Chondrocyte (in vitro differentiated cells): Measurements from ENCODE around the gene SULF2. TPM values are rescaled to one million over a fixed set of nuclear protein-coding genes. Genes with fewer than 3 reads are reported as not detected.
A peak's percentile ranks its signal among the peaks of the same experiment; 100 is the strongest.
"Not testable (repeated sequence)": the region's sequence is repeated elsewhere in the genome, so short reads cannot be mapped to it uniquely, and the experiment has no call there.

Experiments
- DNase-seq: peaks from one replicate; pipeline ENCODE4 v3.0.0; 2021; ENCODE audit warnings: mixed read lengths, low spot score
- H3K27ac Mint-ChIP-seq: one replicate; pipeline ENCODE4 v1.8.0; 2021; ENCODE audit warnings: mild to moderate bottlenecking, moderate library complexity, mixed read lengths; ENCODE audit not compliant: unreplicated experiment
- H3K27me3 Mint-ChIP-seq: 2 replicates; pipeline ENCODE4 v1.8.0; 2021; ENCODE audit warnings: low read depth, mixed read lengths
- H3K36me3 Mint-ChIP-seq: 2 replicates; pipeline ENCODE4 v1.8.0; 2021; ENCODE audit warnings: low read depth, mixed read lengths
- H3K4me1 Mint-ChIP-seq: 2 replicates; pipeline ENCODE4 v1.8.0; 2021; ENCODE audit warnings: low read depth, mild to moderate bottlenecking, mixed read lengths
- H3K4me3 Mint-ChIP-seq: one replicate; pipeline ENCODE4 v1.8.0; 2021; ENCODE audit warnings: mild to moderate bottlenecking, moderate library complexity, mixed read lengths; ENCODE audit not compliant: unreplicated experiment
- H3K9me3 Mint-ChIP-seq: 2 replicates; pipeline ENCODE4 v1.8.0; 2021; ENCODE audit warnings: low read depth, mixed read lengths
- total RNA-seq: library from RNA; stranded (reverse); gene quantifications from 3 replicates; pipeline ENCODE4 v1.2.1, GENCODE V29; 2021
- TF ChIP-seq, protein P1 (sequence below): fragments of 200-600 bp; sonication (generic); IDR thresholded peaks from 2 replicates; pipeline ENCODE4 v1.5.0; 2021; ENCODE audit warnings: antibody characterized with exemption, mild to moderate bottlenecking, moderate library complexity

The SULF2 gene
- total RNA-seq, 1 donor from 2014 or later, result 82.4 TPM

DNA sequence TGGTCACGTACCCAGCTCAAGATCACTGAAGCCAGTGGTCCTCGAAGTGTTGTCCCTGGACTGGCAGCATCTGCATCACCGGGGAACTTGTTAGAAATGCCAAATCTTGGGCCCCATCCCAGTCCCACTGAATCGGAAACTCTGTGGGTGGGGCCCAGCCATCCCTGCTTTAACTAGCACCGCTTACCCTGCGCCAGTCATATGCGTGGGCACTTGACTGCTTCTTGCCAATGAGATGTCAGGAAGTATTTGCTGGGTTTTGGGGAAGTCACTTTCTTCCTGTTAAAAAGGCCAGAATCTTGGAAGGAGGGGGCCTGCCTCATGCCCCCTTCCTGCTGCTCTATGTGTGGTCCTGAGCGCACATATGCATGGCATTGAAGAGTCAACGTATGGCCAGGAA, 11.7 kb upstream of the SULF2 start:
- Mint-ChIP-seq H3K4me1 (peaks cover 12% of the 10 kb centered on the region), H3K36me3 (no peaks in the 10 kb centered on the region), H3K27ac (no peak overlapping the region), H3K27me3 (peaks cover 8% of the 10 kb centered on the region), H3K4me3 (no peak overlapping the region), H3K9me3 (no peaks in the 10 kb centered on the region)
- DNase-seq, result no peak
- TF ChIP-seq, protein P1, sequence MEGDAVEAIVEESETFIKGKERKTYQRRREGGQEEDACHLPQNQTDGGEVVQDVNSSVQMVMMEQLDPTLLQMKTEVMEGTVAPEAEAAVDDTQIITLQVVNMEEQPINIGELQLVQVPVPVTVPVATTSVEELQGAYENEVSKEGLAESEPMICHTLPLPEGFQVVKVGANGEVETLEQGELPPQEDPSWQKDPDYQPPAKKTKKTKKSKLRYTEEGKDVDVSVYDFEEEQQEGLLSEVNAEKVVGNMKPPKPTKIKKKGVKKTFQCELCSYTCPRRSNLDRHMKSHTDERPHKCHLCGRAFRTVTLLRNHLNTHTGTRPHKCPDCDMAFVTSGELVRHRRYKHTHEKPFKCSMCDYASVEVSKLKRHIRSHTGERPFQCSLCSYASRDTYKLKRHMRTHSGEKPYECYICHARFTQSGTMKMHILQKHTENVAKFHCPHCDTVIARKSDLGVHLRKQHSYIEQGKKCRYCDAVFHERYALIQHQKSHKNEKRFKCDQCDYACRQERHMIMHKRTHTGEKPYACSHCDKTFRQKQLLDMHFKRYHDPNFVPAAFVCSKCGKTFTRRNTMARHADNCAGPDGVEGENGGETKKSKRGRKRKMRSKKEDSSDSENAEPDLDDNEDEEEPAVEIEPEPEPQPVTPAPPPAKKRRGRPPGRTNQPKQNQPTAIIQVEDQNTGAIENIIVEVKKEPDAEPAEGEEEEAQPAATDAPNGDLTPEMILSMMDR, result no peak

DNA sequence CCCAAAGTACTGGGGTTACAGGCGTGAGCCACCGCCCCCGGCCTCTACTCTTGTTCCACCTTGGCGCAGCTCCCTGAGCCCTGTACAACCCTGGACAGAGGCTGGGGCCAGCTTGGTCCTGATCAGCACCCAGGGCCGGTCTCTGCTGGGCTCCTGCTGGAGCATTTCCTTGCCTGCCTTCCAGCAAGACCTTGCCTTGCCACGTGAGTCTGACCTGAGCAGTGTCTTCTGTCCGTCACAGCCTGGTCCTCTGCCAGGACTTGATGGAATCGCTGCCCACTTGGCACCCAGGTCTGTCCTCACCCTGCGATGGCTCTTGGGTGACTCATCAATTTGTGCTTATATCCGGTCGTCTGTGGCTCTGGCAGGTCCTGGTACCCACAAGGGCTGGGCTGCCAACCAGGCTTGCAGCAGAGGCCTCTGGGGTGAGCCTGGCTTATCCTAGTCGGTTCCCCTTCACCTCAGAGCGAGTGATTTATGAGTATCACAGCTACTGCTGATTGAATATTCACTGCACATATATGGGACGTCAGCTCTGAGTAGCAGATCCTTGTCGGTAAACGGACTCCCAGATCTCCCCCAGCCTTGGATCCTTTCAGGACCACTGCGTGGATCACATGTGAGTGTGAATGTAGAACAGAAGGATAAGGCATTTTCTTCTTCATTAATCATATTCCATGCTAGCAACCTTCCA, 10.1 kb upstream of the SULF2 start:
- DNase-seq, result no peak
- Mint-ChIP-seq H3K9me3 (no peaks in the 10 kb centered on the region), H3K27me3 (peaks cover 8% of the 10 kb centered on the region), H3K27ac (no peak overlapping the region), H3K4me1 (peaks cover 28% of the 10 kb centered on the region), H3K4me3 (no peak overlapping the region), H3K36me3 (no peaks in the 10 kb centered on the region)
- TF ChIP-seq, protein P1, result no peak

DNA sequence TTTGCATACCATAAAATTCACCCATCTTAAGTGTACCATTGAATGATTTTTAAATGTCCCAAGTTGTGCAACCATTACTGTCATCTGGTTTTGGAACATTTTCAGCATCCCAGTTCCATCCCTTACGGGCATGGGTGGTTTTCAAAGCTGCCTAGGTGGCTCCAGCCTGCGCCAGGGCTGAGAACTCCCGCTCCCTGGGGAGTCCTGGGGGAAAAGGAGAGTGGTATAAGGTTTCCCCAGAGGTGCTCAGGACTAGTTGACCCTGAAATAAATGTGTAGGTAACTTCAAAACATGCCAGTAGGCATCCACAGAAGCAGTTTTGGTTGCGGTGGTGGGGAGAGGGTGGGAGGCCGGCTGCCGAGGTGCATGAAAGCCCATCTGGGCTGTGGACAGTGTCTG, 9.0 kb upstream of the SULF2 start:
- not testable (repeated sequence) for H3K9me3 Mint-ChIP-seq, H3K4me3 Mint-ChIP-seq, H3K27me3 Mint-ChIP-seq, H3K36me3 Mint-ChIP-seq, H3K27ac Mint-ChIP-seq, DNase-seq
- H3K4me1 Mint-ChIP-seq, result peaks cover 37% of the 10 kb centered on the region

DNA sequence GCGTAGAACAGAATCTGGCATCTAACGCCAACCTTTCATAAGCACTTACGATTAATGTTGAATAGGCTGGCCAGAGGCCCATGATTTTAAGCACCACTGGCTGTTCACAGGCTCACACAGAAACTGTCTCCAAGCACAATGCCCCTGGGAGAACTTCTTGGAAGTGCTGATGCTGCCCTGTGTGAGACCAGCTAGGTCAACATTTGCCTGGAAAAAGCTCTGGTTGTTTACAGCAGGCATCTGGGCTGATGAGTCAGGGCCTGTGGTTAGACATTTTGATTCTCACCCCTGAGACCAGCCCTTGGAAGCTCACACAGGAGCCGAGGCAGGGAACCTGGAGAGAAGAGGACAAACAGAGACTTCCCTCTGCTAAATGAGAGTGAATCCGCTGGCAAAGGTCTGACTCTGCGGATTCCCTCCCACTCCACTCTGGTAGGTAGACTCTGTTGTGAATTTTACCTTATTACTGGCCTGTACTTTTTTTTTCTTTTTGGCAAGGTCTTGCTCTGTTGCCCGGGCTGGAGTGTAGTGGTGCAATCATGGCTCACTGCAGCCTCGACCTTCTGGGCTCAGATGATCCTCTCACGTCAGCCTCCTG, 6.8 kb upstream of the SULF2 start:
- H3K4me3 Mint-ChIP-seq, result no peak overlapping the region
- peak overlapping the region; percentile 88 for H3K27ac Mint-ChIP-seq
- TF ChIP-seq, protein P1, result no peak
- no peaks in the 10 kb centered on the region for H3K36me3 Mint-ChIP-seq
- DNase-seq, result no peak
- peaks cover 40% of the 10 kb centered on the region for H3K4me1 Mint-ChIP-seq
- H3K27me3 Mint-ChIP-seq, result peaks cover 5% of the 10 kb centered on the region
- H3K9me3 Mint-ChIP-seq, result no peaks in the 10 kb centered on the region

DNA sequence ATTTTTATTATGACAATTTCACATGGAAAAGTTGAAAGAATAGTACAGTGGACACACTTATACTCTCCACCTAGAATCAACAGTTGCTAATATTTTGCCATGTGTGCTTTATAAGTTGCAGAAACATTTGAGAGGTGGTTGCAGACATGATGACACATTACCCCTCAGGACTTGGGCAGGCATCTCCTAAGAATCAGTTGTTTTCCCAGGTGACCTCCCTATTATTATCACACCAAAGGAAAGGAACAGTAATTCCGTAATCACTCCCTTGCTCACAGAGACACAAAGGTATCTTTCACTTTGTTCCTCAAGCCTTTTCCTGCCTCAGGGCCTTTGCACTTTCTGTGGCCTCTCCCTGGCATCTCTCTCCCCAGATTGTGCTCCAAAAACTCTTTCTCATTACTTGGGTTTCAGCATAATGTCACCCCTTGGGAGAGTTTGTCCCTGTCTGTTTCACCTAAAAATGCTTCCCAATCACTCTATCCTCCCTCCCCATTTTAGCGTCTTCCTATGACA, 5.9 kb upstream of the SULF2 start:
- peak overlapping the region; percentile 22 for H3K27ac Mint-ChIP-seq

More for the DNA sequence above, 5.9 kb upstream of the SULF2 start:
- Mint-ChIP-seq H3K36me3 (no peaks in the 10 kb centered on the region), H3K4me3 (no peak overlapping the region), H3K9me3 (no peaks in the 10 kb centered on the region), H3K27me3 (peaks cover 2% of the 10 kb centered on the region), H3K4me1 (peaks cover 48% of the 10 kb centered on the region)
- TF ChIP-seq, protein P1, result no peak
- DNase-seq, result no peak
